Lung microvascular endothelial cell (primary cell): ENCODE data around the gene TIMP3. TPM values are rescaled to one million over a fixed set of nuclear protein-coding genes. Genes with fewer than 3 reads are reported as not detected.

Experiments
- DNase-seq, 2 donors: peaks; one replicate each; pipeline versions ENCODE4 v3.0.0 to v3.0.0-alpha.2; 2010; ENCODE audit warnings: low read depth in 2 of 2
- total RNA-seq: library from RNA; depleted of rRNA; stranded (reverse); fragments of >200 nt; gene quantifications from 2 replicates; pipeline ENCODE4 v1.2.1, GENCODE V29; 2014

Gene TIMP3
- total RNA-seq, 1 donor from 2014 or later, result 479 TPM

GRCh38 chr22:32880505-32880892, 79.0 kb downstream of the TIMP3 start:
- DNase-seq, result no peak

GRCh38 chr22:32880893-32881596, 79.5 kb downstream of the TIMP3 start:
- peak; percentile 7 to 94 for DNase-seq

GRCh38 chr22:32882360-32882755, 80.9 kb downstream of the TIMP3 start:
- no peak for DNase-seq

- DNase-seq, result no peak
Measured at GRCh38 chr22:32882774-32883530, 81.4 kb downstream of the TIMP3 start.

- DNase-seq, result no peak
Measured at GRCh38 chr22:32887324-32887980, 85.9 kb downstream of the TIMP3 start.

- no peak for DNase-seq
Measured at GRCh38 chr22:32888976-32889375, 87.5 kb downstream of the TIMP3 start.

GRCh38 chr22:32896891-32897290, 95.4 kb downstream of the TIMP3 start:
- no peak for DNase-seq

GRCh38 chr22:32897400-32897799, 95.9 kb downstream of the TIMP3 start:
- DNase-seq, result no peak

GRCh38 chr22:32900886-32901635, 99.6 kb downstream of the TIMP3 start:
- DNase-seq, result no peak

- DNase-seq, result no peak
Measured at GRCh38 chr22:32901925-32902324, 100.4 kb downstream of the TIMP3 start.

- no peak for DNase-seq
Measured at GRCh38 chr22:32903507-32903906, 102.0 kb downstream of the TIMP3 start.

- DNase-seq, result peak; percentile 12 to 67
Measured at GRCh38 chr22:32904044-32904443, 102.5 kb downstream of the TIMP3 start.

GRCh38 chr22:32905400-32905799, 103.9 kb downstream of the TIMP3 start:
- DNase-seq, result no peak

GRCh38 chr22:32909581-32910428, 108.3 kb downstream of the TIMP3 start:
- no peak for DNase-seq

GRCh38 chr22:32910429-32910772, 108.9 kb downstream of the TIMP3 start:
- DNase-seq, result no peak

GRCh38 chr22:32911503-32911902, 110.0 kb downstream of the TIMP3 start:
- DNase-seq, result no peak
